ENCODE results near the gene IPCEF1.

Gene IPCEF1

DNA sequence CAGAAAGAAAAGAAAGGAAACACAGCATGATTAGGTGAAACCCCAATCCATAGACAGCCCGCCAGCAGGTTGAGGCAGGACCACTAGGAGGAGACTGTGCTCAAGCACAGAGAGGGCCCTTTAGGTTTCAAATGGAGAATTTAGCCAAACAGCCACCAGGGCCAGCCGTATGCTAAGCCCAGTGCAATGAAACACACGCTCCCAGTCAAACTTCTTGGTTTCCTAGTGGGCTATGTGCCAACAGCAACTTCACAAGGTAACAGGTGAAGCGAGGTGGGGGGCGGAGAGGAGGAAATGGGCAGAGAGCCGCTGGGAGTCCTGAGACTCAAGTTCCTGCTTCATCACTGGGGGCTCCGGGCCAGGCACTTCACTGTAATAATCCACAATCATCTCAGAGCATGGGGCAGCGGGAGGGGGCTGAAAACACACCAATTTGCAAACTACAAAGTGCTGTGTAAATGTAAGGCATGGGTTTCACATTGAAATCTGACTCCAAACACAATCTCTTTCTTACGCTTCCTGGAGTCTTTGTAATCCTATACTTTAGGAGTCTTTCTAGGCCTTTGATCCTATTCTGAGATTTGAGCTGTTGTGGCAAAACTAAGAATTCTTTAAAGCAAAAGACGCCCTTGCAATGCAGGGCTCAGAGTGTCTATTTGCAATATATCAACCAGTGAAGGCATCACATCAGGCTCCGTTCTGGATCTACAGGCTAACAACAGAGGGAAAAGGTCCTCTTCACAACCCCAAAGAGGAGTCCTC, 200.3 kb downstream of the IPCEF1 start:
- peak; percentile 53 for DNase-seq

DNA sequence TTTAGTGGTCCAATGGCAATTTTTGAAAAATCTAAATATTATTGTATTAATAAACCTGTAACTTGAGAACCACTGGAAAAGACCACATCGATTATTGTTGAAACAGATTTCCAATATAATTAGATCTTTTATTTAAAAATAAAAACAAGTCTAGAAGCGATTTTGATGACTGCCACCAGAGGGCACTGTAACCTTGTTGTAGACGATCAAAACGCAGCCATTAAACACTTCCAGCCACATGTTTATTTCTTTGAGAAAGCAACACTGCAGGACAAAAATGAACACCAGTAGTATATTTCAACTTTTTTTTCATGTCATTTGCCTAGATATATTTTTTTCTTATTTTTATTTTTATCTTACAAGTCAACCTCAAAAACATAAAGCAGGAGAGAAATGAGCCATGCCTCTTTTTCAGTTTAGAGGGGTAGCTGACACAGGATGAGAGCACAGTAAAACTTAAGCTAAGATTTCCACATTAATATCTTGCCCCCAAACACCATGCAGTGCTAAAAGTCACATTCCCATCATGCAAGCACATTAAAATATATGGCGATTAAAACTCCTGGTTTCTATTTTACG, 202.1 kb downstream of the IPCEF1 start:
- DNase-seq, result peak; percentile 6

DNA sequence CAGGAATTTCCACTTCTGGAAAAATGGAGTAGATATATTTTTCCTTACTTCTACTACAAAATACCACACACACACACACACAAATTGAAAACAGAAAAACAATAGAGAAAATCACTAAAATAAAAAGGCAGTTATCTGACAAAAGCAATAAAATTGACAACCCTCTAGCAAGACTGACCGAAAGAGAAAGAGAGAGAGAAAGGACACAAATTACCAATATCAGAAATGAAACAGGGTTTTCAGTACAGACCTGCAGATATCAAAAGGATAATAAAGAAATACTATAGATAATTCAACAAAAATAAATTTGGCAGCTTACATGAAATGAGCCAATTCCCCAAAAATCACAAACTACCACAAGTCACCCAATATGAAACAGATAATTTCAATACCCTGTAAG, 212.8 kb downstream of the IPCEF1 start:
- no peak for DNase-seq

DNA sequence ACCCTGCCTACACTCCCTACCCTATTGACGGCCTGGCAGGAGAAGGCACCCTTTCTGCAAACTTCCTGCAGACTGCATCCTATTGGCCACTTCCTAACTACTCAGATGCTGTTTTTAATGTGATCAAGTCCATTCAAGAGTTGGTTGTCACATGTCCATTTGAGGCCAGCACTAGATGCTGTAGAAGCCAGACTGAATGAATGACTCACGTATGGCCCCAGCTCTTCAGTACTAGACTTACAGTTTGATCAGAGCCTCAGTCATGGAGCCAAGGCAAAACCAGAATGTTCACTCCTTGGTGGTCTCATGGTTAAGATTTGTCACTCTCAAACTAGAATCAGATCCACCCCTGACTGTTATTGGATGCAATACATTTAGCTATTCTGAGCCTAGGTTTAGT, 215.9 kb downstream of the IPCEF1 start:
- no peak for DNase-seq

DNA sequence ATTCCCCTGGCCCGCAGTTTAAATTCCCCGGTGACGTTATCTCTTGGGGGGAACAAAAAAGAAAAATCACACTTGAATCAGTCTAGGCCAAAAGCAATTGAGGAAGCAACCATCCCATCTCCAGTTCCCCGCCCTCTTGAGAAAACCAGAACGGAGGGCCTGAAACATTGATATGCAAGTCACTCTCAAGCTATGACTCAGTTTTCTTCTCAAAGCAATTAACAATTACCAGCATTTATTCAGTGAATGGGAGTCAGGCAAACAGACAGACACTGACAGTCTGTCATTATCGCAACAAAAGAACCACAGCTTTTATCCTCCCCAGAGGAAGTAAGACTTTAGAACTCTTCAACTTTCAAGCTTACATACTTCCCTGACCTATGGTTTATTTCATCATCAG, 216.7 kb downstream of the IPCEF1 start:
- no peak for DNase-seq

DNA sequence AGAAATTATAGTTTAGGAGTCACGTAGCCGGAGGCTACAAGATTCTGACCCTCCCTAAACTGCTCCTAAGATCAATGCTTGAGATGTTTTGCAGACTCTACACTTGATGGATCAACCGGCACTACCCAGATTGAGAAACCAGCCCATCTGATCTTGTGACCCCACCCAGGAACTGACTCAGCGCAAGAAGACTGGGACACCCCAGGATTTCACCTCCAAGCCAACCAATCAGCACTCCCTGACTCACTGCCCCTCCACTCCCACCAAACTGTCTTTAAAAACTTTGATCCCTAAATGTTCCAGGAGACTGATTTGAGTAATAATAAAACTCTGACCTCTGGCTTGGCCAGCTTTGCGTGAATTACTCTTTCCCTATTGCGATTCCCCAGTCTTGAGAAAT, 217.8 kb downstream of the IPCEF1 start:
- DNase-seq, result no peak

DNA sequence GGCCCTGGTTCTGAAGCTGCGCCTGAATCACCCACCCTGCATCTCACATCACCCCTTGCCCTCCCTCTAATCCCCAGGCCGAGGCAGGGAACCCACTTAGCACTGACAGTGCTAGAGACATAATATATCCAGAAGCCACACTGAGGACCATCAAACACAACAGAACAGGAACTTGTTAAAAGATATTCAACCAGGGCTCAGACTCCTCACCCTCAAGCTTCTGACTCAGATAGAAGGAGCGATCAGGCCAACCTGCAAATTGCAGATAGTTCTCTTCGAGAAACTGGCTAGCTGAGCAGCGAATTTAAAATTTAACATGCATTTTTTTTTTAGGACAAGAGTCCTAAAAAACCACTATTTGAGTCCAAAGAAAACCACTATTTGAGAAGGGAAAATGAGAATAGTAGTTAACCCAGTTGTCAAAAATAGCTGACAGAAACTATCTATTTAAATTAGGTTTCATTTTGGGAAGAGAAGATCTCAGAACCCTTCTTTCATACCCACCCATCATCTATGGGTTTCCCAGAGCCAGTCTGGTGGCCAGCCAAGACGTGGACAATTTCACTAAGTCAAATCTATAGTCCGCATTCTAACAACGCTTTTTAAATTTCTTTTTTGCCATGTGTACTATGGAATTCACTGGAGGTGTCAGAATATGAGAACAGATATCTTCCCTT, 222.0 kb downstream of the IPCEF1 start:
- DNase-seq, result no peak

DNA sequence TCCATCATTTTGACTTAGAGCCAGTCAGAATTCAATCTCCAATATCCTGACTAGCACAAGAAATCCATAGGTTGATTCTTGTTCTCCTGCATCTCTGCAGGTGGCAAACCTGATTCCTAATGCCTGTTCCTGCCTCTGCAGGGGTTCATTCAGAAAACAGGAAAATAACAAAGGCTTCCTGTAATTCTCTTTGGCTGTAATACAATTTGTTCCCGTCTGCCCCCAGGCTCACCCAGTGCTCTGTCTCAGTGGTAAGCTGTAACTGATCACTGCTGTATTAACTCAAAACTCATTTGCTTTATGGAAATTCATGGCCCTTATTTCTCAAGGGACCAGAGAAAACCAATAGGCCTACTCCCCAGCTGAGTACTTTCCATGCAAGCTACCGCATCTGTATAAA, 228.9 kb downstream of the IPCEF1 start:
- no peak for DNase-seq

DNA sequence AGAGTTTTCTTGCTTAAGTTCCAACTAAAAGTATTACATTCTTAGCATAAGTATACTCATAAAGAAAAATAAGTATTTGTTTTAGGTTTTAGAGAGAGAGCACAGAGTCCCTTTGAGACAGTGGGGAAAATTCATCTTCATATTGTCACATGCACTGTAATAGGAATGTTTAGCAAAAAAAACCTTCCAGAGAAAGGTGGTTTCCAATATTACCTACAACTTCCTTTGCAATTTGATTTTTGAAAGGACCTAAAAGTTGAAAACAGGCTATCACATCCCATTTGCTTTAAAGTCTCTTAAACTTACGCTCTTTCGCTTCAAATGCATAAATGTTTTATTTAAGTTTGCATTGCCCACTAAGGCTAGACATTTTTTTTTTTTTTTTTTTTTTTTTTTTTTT, 231.2 kb downstream of the IPCEF1 start:
- no peak for DNase-seq

DNA sequence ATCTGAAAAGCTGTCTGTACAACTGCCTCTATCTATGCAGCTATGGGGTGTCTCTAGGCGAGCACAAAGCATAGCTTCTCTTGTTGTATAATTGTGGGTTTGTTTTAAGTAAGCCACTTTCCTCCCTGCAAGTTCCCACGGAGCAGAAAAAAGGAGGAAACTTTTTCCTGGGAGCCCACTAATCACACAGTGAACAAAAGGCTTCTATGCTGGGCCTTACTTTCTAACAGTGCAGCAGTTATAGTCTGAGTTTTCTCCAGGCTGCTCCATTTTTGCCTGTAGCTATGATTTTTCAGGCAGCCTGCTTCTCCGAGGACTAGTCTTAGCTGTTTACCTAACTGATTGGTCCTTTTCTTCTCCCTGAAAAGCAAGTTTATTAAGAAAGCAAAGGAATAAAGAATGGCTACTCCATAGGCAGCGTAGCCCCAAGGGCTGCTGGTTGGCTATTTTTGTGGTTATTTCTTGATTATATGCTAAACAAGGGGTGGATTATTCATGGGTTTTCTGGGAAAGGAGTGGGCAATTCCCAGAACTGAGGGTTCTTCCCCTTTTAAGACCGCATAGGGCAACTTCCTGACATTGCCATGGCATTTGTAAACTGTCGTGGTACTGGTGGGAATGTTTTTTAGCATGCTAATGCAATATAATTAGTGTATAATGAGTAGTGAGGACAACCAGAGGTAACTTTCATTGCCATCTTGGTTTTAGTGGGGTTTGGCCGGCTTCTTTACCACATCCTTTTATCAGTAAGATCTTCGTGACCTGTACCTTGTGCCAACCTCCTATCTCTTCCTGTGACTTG, 233.2 kb downstream of the IPCEF1 start:
- DNase-seq, result no peak

DNA sequence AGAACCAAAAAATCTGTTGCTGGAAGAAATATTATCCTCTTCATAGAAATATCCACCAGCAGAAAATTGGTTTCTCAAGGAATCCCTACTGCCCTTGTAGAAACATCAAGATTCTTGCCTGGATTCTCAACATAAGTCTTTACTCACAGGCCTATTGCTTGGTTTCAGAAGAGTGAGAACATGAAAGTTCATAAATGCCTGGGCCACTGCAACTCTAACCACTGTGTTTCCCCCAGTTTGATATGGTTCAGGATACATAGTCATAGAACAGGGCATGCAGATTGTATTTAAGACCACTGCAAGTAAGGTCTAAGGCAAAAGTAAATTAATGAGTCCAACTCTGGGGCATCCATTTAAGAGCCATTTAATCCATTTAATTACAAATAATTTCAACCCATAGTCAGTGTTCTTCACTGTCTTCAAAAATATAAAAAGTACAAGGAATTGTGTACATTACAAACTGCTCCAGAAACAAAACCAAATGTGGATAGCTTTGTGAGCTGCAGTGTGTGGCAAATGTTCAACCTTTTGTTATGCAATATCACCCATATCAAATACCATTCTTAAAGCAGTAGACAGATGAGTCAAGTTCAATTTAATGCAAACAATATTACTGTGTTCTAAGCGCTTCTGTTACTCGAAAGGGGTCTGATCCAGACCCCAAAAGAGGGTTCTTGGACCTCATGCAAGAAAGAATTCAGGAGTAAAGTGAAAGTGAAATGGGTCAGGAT, 234.2 kb downstream of the IPCEF1 start:
- no peak for DNase-seq

DNA sequence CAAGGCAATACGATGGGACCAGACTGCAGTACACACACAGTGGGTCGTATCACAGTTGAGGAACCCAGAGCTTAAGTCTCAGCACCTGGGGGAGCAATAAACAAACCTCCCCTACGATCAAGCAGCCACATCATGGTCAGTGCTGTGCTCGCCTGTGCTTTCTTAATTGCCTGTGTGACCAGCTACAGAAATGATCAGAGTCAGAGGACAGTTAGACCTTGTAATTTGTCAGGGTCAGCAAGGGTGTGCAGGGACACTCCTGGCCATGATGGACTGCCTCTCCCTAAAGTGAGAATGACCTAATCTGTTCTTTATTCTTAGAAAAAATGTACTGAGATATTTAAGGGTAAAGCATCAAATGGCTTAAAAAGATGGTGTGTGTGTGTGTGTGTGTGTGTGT, 239.1 kb downstream of the IPCEF1 start:
- no peak for DNase-seq

DNA sequence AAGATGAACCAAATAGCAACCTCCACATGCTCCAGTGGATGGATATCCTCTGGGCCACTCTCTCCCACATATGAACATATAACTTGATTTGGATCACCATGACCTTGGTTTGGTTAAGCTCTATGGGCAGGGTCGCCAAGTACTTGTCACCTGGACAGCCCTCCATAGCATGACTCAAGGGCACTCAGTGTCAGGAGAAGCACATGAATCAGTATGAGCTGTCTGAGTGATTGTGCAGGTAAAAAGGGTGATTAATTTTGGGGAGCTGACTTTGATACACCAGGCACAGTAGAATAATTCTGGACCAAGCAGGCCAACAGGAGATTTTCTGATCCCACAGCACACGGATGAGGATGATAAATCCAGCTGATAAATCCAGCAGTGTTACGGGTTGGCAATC, 243.2 kb downstream of the IPCEF1 start:
- DNase-seq, result no peak

DNA sequence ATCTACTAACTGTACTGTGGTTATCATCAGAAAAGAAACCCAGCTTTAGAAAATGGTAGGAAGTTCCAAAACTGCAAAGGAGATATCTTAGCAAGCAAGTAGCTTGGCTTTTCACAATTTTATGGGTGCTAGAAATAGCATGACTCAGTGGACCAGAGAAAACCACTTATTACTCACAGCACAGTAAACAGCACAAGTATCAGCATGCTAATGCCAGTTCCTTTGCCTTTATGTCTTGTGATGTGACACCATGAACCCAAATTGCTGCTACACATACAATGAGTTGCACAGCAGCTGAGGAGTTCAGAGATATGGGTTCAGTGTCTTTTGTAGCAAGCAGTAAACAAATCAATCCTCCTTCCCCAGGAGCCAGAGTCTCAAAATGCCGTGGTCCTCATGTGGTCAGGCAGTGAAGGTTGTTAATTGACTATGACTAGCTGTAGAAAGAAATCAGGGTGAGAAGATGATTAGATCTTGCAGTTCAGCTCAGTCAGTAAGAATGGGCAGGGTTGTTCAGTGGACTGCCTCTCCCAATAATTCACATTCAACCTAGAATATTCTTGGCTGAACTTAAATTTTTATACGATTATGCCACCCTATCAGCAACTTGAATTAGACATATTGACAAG, 244.3 kb downstream of the IPCEF1 start:
- no peak for DNase-seq

DNA sequence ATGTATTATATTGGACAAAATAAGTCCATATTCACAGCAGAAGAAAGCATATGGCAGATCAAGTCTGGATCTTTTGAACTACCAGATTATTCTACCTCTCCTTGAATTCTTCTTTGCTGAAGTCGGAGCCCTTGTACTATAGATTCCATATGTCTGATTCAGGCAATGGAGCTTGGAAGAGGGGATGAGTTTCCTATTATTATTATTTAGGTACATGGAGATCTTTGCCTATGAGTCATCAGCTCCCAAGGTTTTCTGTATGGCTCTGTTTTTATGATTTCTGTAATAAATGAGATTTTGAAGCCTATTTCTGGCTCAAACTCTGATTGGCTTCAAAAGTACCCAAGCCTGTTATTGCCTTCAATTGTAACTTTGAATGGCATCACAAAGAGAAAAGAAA, 245.6 kb downstream of the IPCEF1 start:
- no peak for DNase-seq

DNA sequence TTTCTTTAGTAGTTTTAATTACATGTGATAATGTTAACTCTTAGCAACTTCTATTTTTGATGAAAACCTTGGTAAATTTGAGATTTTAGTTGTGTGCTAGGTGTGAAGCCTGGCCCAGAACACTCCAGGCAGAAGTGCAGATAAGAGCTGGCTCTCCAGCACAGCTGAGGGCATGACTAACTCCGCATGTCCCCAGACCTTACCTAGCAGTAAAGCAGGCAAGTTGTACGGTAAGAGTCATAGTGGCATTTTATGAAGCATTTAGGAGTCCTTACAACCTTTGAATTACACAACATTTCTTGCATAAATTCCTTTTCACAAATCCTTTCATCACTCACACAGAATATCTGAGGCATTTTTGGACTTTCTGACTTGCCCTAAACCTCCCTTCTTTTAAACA, 250.4 kb downstream of the IPCEF1 start:
- no peak for DNase-seq

All from NCI-H510A (cell line).